Hepatocyte (in vitro differentiated cells): Measurements from ENCODE around the gene RFT1.

Experiments
- CTCF ChIP-seq: fragments of 200-600 bp; sonication (generic); IDR thresholded peaks from 2 replicates; pipeline ENCODE4 v1.5.1; 2016; ENCODE audit warnings: antibody characterized with exemption, mild to moderate bottlenecking; ENCODE audit not compliant: poor library complexity
- EZH2 ChIP-seq: fragments of 200-600 bp; sonication (generic); IDR thresholded peaks from 2 replicates; pipeline ENCODE4 v1.6.1; 2016; ENCODE audit warnings: antibody characterized with exemption, mild to moderate bottlenecking, borderline replicate concordance

DNA sequence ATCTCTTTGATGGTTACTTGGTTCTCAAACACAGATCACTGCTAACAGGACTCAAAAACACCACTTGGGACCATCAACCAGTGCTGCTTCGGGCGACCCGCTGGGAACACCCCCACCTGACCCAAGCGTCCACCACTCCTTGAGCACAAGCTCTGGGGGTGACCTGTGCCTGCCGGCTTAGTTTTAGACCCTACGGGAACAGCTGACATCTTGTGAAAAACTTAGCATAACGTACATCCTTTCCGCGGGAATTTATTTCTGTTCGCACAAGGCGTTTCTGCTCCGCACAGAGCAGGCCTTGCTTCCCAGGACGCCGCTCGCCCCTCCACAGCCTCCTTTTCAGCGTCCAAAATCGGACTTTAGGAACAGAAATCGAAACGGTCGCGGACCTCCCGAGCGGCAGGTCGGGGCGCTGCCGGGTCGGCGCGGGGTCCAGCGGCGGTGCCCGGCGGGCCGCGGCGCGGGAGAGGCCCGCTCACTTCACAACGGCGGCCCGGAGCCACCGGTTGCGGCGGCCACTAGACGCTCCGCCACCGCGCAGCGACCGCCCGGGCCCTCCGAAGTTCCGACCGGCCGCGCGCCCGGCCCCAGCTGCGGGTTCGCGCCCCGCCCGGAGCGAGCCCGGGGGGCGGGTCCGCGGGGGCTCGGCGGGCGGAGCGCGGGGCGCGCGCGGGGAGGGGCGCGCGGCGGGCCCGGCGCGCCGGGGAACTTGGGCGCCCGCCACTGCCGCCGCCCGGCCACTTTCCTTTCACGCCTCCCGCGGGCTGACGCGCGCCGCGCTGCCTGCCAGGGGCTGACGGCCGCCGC, 85.3 kb downstream of the RFT1 start:
- TF ChIP-seq CTCF: no peak
- TF ChIP-seq EZH2: no peak
